Esophagus muscularis mucosa (tissue), 4 donors: Measurements from ENCODE around the gene PLOD2. TPM values are rescaled to one million over a fixed set of nuclear protein-coding genes. Genes with fewer than 3 reads are reported as not detected.

Source experiments
- DNase-seq: peaks from one replicate; pipeline ENCODE4 v3.0.0-alpha.2; 2017; ENCODE audit errors: extremely low spot score
- H3K27ac ChIP-seq, 4 donors: fragments of 200-600 bp; sonication (generic); replicated peaks in 1 of 4; 1 replicate in 3 of 4; 2 replicates in 1 of 4; pipeline ENCODE4 v1.5.1; 2016 to 2019; ENCODE audit warnings: mild to moderate bottlenecking in 1 of 4
- H3K27me3 ChIP-seq, 4 donors: fragments of 200-600 bp; sonication (generic); one replicate each; pipeline versions ENCODE4 v1.5.1 to v1.6.0; 2016 to 2019
- H3K36me3 ChIP-seq, 4 donors: fragments of 200-600 bp; sonication (generic); one replicate each; pipeline ENCODE4 v1.5.1; 2016 to 2019
- H3K4me1 ChIP-seq, 4 donors: fragments of 200-600 bp; sonication (generic); one replicate each; pipeline ENCODE4 v1.5.1; 2016 to 2019
- H3K4me3 ChIP-seq, 4 donors: fragments of 200-600 bp; sonication (generic); 1 replicate in 2 of 4; 2 replicates in 2 of 4; pipeline ENCODE4 v1.5.1; 2016 to 2019; ENCODE audit warnings: mild to moderate bottlenecking in 4 of 4, moderate library complexity in 1 of 4
- H3K9me3 ChIP-seq, 4 donors: fragments of 200-600 bp; sonication (generic); 1 replicate in 3 of 4; 2 replicates in 1 of 4; pipeline ENCODE4 v1.5.1; 2016 to 2019
- CTCF ChIP-seq, 3 experiments: fragments of 200-600 bp in 2 of 3; fragments of 450-650 bp in 1 of 3; sonication (generic) in 2 of 3; IDR thresholded peaks; one replicate each; pipeline ENCODE4 v1.5.1; 2017 to 2019; ENCODE audit warnings: antibody characterized with exemption in 3 of 3, mild to moderate bottlenecking in 2 of 3, moderate library complexity in 1 of 3
- EP300 ChIP-seq: sonication (generic); formaldehyde crosslinking; IDR thresholded peaks from one replicate; pipeline ENCODE4 v1.6.1; 2017; ENCODE audit warnings: antibody characterized with exemption
- POLR2A ChIP-seq: fragments of 450-650 bp; IDR thresholded peaks from one replicate; pipeline ENCODE4 v1.6.1; 2017; ENCODE audit warnings: antibody characterized with exemption, moderate library complexity, mild to moderate bottlenecking, low read depth
- POLR2AphosphoS5 ChIP-seq, 2 donors: sonication (generic); formaldehyde crosslinking; IDR thresholded peaks; one replicate each; pipeline ENCODE4 v1.6.1; 2017; ENCODE audit warnings: antibody characterized with exemption in 2 of 2
- WGBS: methylation state at CpG from one replicate; pipeline ENCODE4 v1.1.5; 2018; 5-methylcytosine and 5-hydroxymethylcytosine counted together
- intact Hi-C: fragments of 100-400 bp; cut with DNase I; formaldehyde crosslinking; loops from one replicate; pipeline ENCODE4 v1.15.1; 2023
- total RNA-seq, 4 donors: library from RNA; depleted of rRNA; stranded (reverse); fragments of >200 nt; gene quantifications; one replicate each; pipeline versions ENCODE4 v1.1.0 to v1.2.1, GENCODE V29; 2016

The PLOD2 gene
- total RNA-seq, 4 donors from 2014 or later, result 48.2 to 84.7 (median 54.9) TPM

- intact Hi-C loops, result no loop called here
Observed at GRCh38 chr3:146044046-146044445, 116.9 kb downstream of the PLOD2 start.

GRCh38 chr3:146040630-146041029 lies 120.4 kb downstream of the PLOD2 start:
- Histone ChIP-seq H3K36me3 (no peaks in the 10 kb centered on the region), H3K9me3 (no peaks in the 10 kb centered on the region), H3K4me1 (no peaks in the 10 kb centered on the region), H3K27ac (no peak overlapping the region), H3K4me3 (no peak overlapping the region), H3K27me3 (no peaks in the 10 kb centered on the region)
- no peak for TF ChIP-seq EP300
- no peak for TF ChIP-seq CTCF (IDR thresholded peaks at IDR 0.05)
- TF ChIP-seq POLR2A, result no peak
- TF ChIP-seq POLR2AphosphoS5 (IDR thresholded peaks at IDR 0.05), result no peak
- intact Hi-C loops, result no loop called here
- DNase-seq, result no peak

More at GRCh38 chr3:146044046-146044445, 116.9 kb downstream of the PLOD2 start:
- Histone ChIP-seq H3K4me1 (no peaks in the 10 kb centered on the region), H3K36me3 (no peaks in the 10 kb centered on the region), H3K4me3 (no peak overlapping the region), H3K27ac (no peak overlapping the region), H3K9me3 (no peaks in the 10 kb centered on the region), H3K27me3 (no peaks in the 10 kb centered on the region)
- DNase-seq, result no peak
- no peak for TF ChIP-seq EP300
- no peak for TF ChIP-seq POLR2AphosphoS5 (IDR thresholded peaks at IDR 0.05)
- TF ChIP-seq POLR2A, result no peak
- no peak for TF ChIP-seq CTCF (IDR thresholded peaks at IDR 0.05)

- 88% methylated on average over 5 of the region's 5 CpGs for WGBS
- TF ChIP-seq POLR2AphosphoS5 (IDR thresholded peaks at IDR 0.05) (no peak), EP300 (no peak), POLR2A (no peak), CTCF (IDR thresholded peaks at IDR 0.05) (no peak)
- Histone ChIP-seq H3K9me3 (no peaks in the 10 kb centered on the region), H3K4me1 (peaks cover 0 to 12% (median 6%) of the 10 kb centered on the region in 4 donors), H3K27ac (no peak overlapping the region), H3K36me3 (no peaks in the 10 kb centered on the region), H3K27me3 (no peaks in the 10 kb centered on the region), H3K4me3 (no peak overlapping the region)
- DNase-seq, result no peak
- intact Hi-C loops, result no loop called here
Observed at GRCh38 chr3:146037697-146038096, 123.3 kb downstream of the PLOD2 start.

GRCh38 chr3:146036281-146036680 lies 124.7 kb downstream of the PLOD2 start:
- no peaks in the 10 kb centered on the region for H3K36me3 ChIP-seq
- no peak overlapping the region for H3K27ac ChIP-seq
- H3K4me1 ChIP-seq, result peaks cover 0 to 12% (median 6%) of the 10 kb centered on the region in 4 donors
- no peaks in the 10 kb centered on the region for H3K27me3 ChIP-seq
- WGBS, result 97% methylated on average over 1 of the region's 1 CpG
- TF ChIP-seq EP300 (no peak), CTCF (IDR thresholded peaks at IDR 0.05) (no peak), POLR2A (no peak), POLR2AphosphoS5 (IDR thresholded peaks at IDR 0.05) (no peak)
- intact Hi-C loops, result no loop called here
- DNase-seq, result no peak
- H3K9me3 ChIP-seq, result no peaks in the 10 kb centered on the region
- H3K4me3 ChIP-seq, result no peak overlapping the region

GRCh38 chr3:146035366-146035765 lies 125.6 kb downstream of the PLOD2 start:
- intact Hi-C loops, result no loop called here

More at GRCh38 chr3:146035366-146035765, 125.6 kb downstream of the PLOD2 start:
- WGBS, result 90% methylated on average over 5 of the region's 5 CpGs
- TF ChIP-seq CTCF (IDR thresholded peaks at IDR 0.05) (no peak), POLR2AphosphoS5 (IDR thresholded peaks at IDR 0.05) (no peak), POLR2A (no peak), EP300 (no peak)
- no peaks in the 10 kb centered on the region for H3K27me3 ChIP-seq
- peaks cover 0 to 12% (median 6%) of the 10 kb centered on the region in 4 donors for H3K4me1 ChIP-seq
- H3K36me3 ChIP-seq, result no peaks in the 10 kb centered on the region
- no peak overlapping the region for H3K4me3 ChIP-seq
- DNase-seq, result no peak
- H3K9me3 ChIP-seq, result peaks cover 0 to 2% (median 0%) of the 10 kb centered on the region in 4 donors
- no peak overlapping the region for H3K27ac ChIP-seq
